Stomach smooth muscle (tissue), 2 donors: Measurements from ENCODE around the gene WSB1.
A peak's percentile ranks its signal among the peaks of the same experiment; 100 is the strongest.

Experiments used
- H3K27ac ChIP-seq: one replicate; pipeline ENCODE4 v1.7.0; 2013; ENCODE audit warnings: mild to moderate bottlenecking, low read length, inconsistent platforms
- H3K27me3 ChIP-seq, 2 donors: one replicate each; pipeline ENCODE4 v1.7.0; 2013; ENCODE audit warnings: low read length in 2 of 2; ENCODE audit not compliant: insufficient read depth in 2 of 2, control insufficient read depth in 1 of 2
- H3K36me3 ChIP-seq, 2 donors: one replicate each; pipeline ENCODE4 v1.7.0; 2013; ENCODE audit warnings: low read length in 2 of 2; ENCODE audit not compliant: control insufficient read depth in 2 of 2, insufficient read depth in 2 of 2
- H3K4me1 ChIP-seq: one replicate; pipeline ENCODE4 v1.7.0; 2013; ENCODE audit warnings: low read length; ENCODE audit not compliant: control insufficient read depth, insufficient read depth
- H3K4me3 ChIP-seq, 2 donors: one replicate each; pipeline ENCODE4 v1.7.0; 2013; ENCODE audit warnings: low read length in 2 of 2
- H3K9ac ChIP-seq, 2 donors: one replicate each; pipeline ENCODE4 v1.7.0; 2013; ENCODE audit warnings: low read length in 2 of 2, mild to moderate bottlenecking in 1 of 2
- H3K9me3 ChIP-seq, 2 donors: one replicate each; pipeline ENCODE4 v1.7.0; 2013; ENCODE audit warnings: low read length in 2 of 2; ENCODE audit not compliant: control insufficient read depth in 2 of 2
- donor health status: healthy.
- donor health status: Pancreatic carcinoma.

Gene WSB1

GRCh38 chr17:27294689-27295630 lies 1.0 kb downstream of the WSB1 start:
- Histone ChIP-seq H3K4me1 (peaks cover 22% of the 10 kb centered on the region), H3K4me3 (peak overlapping the region; percentile 90 to 98), H3K36me3 (no peaks in the 10 kb centered on the region), H3K9me3 (no peaks in the 10 kb centered on the region), H3K27me3 (no peaks in the 10 kb centered on the region), H3K9ac (peak overlapping the region; percentile 95 to 100), H3K27ac (peak overlapping the region; percentile 100)

- no peaks in the 10 kb centered on the region for H3K9me3 ChIP-seq
Observed at GRCh38 chr17:27295945-27296344, 2.0 kb downstream of the WSB1 start.

GRCh38 chr17:27296428-27296979 lies 2.6 kb downstream of the WSB1 start:
- Histone ChIP-seq H3K27ac (peak overlapping the region; percentile 100), H3K36me3 (no peaks in the 10 kb centered on the region), H3K27me3 (no peaks in the 10 kb centered on the region), H3K9ac (peak overlapping the region; percentile 37 to 95), H3K4me1 (peaks cover 22% of the 10 kb centered on the region), H3K4me3 (peak overlapping the region; percentile 90 to 98), H3K9me3 (no peaks in the 10 kb centered on the region)

More at GRCh38 chr17:27295945-27296344, 2.0 kb downstream of the WSB1 start:
- H3K4me3 ChIP-seq, result peak overlapping the region; percentile 90 to 98
- H3K27ac ChIP-seq, result peak overlapping the region; percentile 100
- no peaks in the 10 kb centered on the region for H3K27me3 ChIP-seq
- no peaks in the 10 kb centered on the region for H3K36me3 ChIP-seq
- peaks cover 22% of the 10 kb centered on the region for H3K4me1 ChIP-seq
- peak overlapping the region; percentile 51 to 95 for H3K9ac ChIP-seq

- no peak overlapping the region for H3K27ac ChIP-seq
- no peak overlapping the region for H3K4me3 ChIP-seq
- no peak overlapping the region for H3K9ac ChIP-seq
- peaks cover 3 to 8% of the 10 kb centered on the region in 2 donors for H3K36me3 ChIP-seq
- H3K27me3 ChIP-seq, result no peaks in the 10 kb centered on the region
- H3K4me1 ChIP-seq, result peaks cover 23% of the 10 kb centered on the region
- no peaks in the 10 kb centered on the region for H3K9me3 ChIP-seq
Observed at GRCh38 chr17:27299384-27300049, 5.6 kb downstream of the WSB1 start.

- Histone ChIP-seq H3K36me3 (peaks cover 12 to 19% of the 10 kb centered on the region in 2 donors), H3K27me3 (no peaks in the 10 kb centered on the region), H3K9ac (no peak overlapping the region), H3K4me3 (no peak overlapping the region), H3K27ac (no peak overlapping the region), H3K4me1 (peaks cover 17% of the 10 kb centered on the region), H3K9me3 (no peaks in the 10 kb centered on the region)
Observed at GRCh38 chr17:27303734-27304133, 9.8 kb downstream of the WSB1 start.

- peaks cover 15% of the 10 kb centered on the region for H3K4me1 ChIP-seq
- H3K36me3 ChIP-seq, result peaks cover 24 to 33% of the 10 kb centered on the region in 2 donors
- no peaks in the 10 kb centered on the region for H3K9me3 ChIP-seq
- no peak overlapping the region for H3K9ac ChIP-seq
- peak overlapping the region; percentile 33 for H3K27ac ChIP-seq
- no peaks in the 10 kb centered on the region for H3K27me3 ChIP-seq
- no peak overlapping the region for H3K4me3 ChIP-seq
Observed at GRCh38 chr17:27306276-27306835, 12.4 kb downstream of the WSB1 start.

- no peaks in the 10 kb centered on the region for H3K9me3 ChIP-seq
- no peak overlapping the region for H3K4me3 ChIP-seq
- no peaks in the 10 kb centered on the region for H3K27me3 ChIP-seq
- H3K27ac ChIP-seq, result no peak overlapping the region
- no peak overlapping the region for H3K9ac ChIP-seq
- peaks cover 26 to 38% of the 10 kb centered on the region in 2 donors for H3K36me3 ChIP-seq
- peaks cover 17% of the 10 kb centered on the region for H3K4me1 ChIP-seq
Observed at GRCh38 chr17:27310565-27311110, 16.7 kb downstream of the WSB1 start.

- H3K4me1 ChIP-seq, result peaks cover 17% of the 10 kb centered on the region
- no peaks in the 10 kb centered on the region for H3K27me3 ChIP-seq
- H3K4me3 ChIP-seq, result no peak overlapping the region
- peaks cover 32 to 35% of the 10 kb centered on the region in 2 donors for H3K36me3 ChIP-seq
- peak overlapping the region; percentile 99 for H3K27ac ChIP-seq
- no peaks in the 10 kb centered on the region for H3K9me3 ChIP-seq
- no peak overlapping the region for H3K9ac ChIP-seq
Observed at GRCh38 chr17:27313301-27313700, 19.4 kb downstream of the WSB1 start.

GRCh38 chr17:27315322-27315721 lies 21.4 kb downstream of the WSB1 start:
- Histone ChIP-seq H3K4me3 (no peak overlapping the region), H3K36me3 (peaks cover 22 to 34% of the 10 kb centered on the region in 2 donors), H3K27me3 (no peaks in the 10 kb centered on the region), H3K4me1 (peaks cover 33% of the 10 kb centered on the region), H3K27ac (peak overlapping the region; percentile 99), H3K9me3 (no peaks in the 10 kb centered on the region), H3K9ac (peak overlapping the region; percentile 74 to 90)

- no peaks in the 10 kb centered on the region for H3K9me3 ChIP-seq
- H3K9ac ChIP-seq, result peak overlapping the region; percentile 67 to 90
- H3K27ac ChIP-seq, result peak overlapping the region; percentile 99
- no peaks in the 10 kb centered on the region for H3K27me3 ChIP-seq
- no peak overlapping the region for H3K4me3 ChIP-seq
- H3K36me3 ChIP-seq, result peaks cover 21 to 28% of the 10 kb centered on the region in 2 donors
- H3K4me1 ChIP-seq, result peaks cover 35% of the 10 kb centered on the region
Observed at GRCh38 chr17:27315796-27316465, 22.0 kb downstream of the WSB1 start.
